Fibroblast of mammary gland (primary cell): Measurements from ENCODE around the gene CPEB4.

ENCODE experiments used
- DNase-seq: peaks from one replicate; pipeline ENCODE4 v3.0.0-alpha.2; 2010; ENCODE audit warnings: low read depth
- H3K4me3 ChIP-seq: 2 replicates; pipeline ENCODE4 v1.5.1; 2011; ENCODE audit warnings: low read depth, mild to moderate bottlenecking, low read length, moderate library complexity; ENCODE audit not compliant: control insufficient read depth
- CTCF ChIP-seq: conservative IDR thresholded peaks from 2 replicates; pipeline ENCODE4 v1.5.1; 2011; ENCODE audit warnings: low read depth, low read length, inconsistent platforms; ENCODE audit not compliant: control insufficient read depth, insufficient read depth

CPEB4 gene

GRCh38 chr5:173887610-173888472 lies at the start of gene CPEB4:
Gene CPEB4, plus strand, starts transcription at chr5:173888349. Its CDS starts 1,385 bp downstream, at chr5:173889734.
- H3K4me3 ChIP-seq = peak within 1 kb of the TSS; percentile 82
- DNase-seq = peak; percentile 99
- no peak for TF ChIP-seq CTCF

- no peak for DNase-seq
- H3K4me3 ChIP-seq = no peak overlapping the region
- no peak for TF ChIP-seq CTCF
Measured at GRCh38 chr5:173839117-173839713, 48.9 kb upstream of the CPEB4 start.

GRCh38 chr5:173840111-173840983 lies 47.8 kb upstream of the CPEB4 start:
- DNase-seq = no peak
- no peak for TF ChIP-seq CTCF
- no peak overlapping the region for H3K4me3 ChIP-seq

GRCh38 chr5:173841710-173842109 lies 46.4 kb upstream of the CPEB4 start:
- H3K4me3 ChIP-seq = no peak overlapping the region
- DNase-seq = no peak
- no peak for TF ChIP-seq CTCF

- H3K4me3 ChIP-seq = no peak overlapping the region
- no peak for DNase-seq
- no peak for TF ChIP-seq CTCF
Measured at GRCh38 chr5:173843794-173844193, 44.4 kb upstream of the CPEB4 start.

GRCh38 chr5:173845321-173845720 lies 42.8 kb upstream of the CPEB4 start:
- DNase-seq = no peak
- no peak for TF ChIP-seq CTCF
- no peak overlapping the region for H3K4me3 ChIP-seq
